H9 (cell line): Measurements from ENCODE around the gene ZMIZ1. TPM values are rescaled to one million over a fixed set of nuclear protein-coding genes. Genes with fewer than 3 reads are reported as not detected.

Experiments used
- DNase-seq: peaks from one replicate; pipeline ENCODE4 v3.0.0-alpha.2; 2017
- H2AFZ ChIP-seq: one replicate; pipeline ENCODE4 v1.6.1; 2013; ENCODE audit warnings: mild to moderate bottlenecking, low read length, control low read depth, moderate library complexity
- H2AK5ac ChIP-seq: 2 replicates; pipeline ENCODE4 v1.6.1; 2013; ENCODE audit warnings: low read length, control low read depth, mixed read lengths; ENCODE audit not compliant: insufficient read length
- H2BK120ac ChIP-seq: one replicate; pipeline ENCODE4 v1.6.1; 2013; ENCODE audit warnings: low read depth, mild to moderate bottlenecking, low read length, control low read depth, inconsistent platforms; ENCODE audit not compliant: poor library complexity, severe bottlenecking
- H2BK12ac ChIP-seq: 2 replicates; pipeline ENCODE4 v1.6.1; 2013; ENCODE audit warnings: low read length, control low read depth, mixed read lengths, low read depth; ENCODE audit not compliant: insufficient read length
- H2BK15ac ChIP-seq: 2 replicates; pipeline ENCODE4 v1.6.1; 2013; ENCODE audit warnings: low read depth, low read length, control low read depth
- H2BK20ac ChIP-seq: one replicate; pipeline ENCODE4 v1.6.1; 2013; ENCODE audit warnings: low read depth, mild to moderate bottlenecking, low read length, control low read depth, inconsistent platforms; ENCODE audit not compliant: poor library complexity, severe bottlenecking
- H2BK5ac ChIP-seq: 2 replicates; pipeline ENCODE4 v1.6.1; 2013; ENCODE audit warnings: low read length, control low read depth, mixed read lengths; ENCODE audit not compliant: insufficient read length
- H3K14ac ChIP-seq: 2 replicates; pipeline ENCODE4 v1.6.1; 2013; ENCODE audit warnings: low read length, control low read depth; ENCODE audit not compliant: insufficient read depth
- H3K18ac ChIP-seq: 2 replicates; pipeline ENCODE4 v1.6.1; 2013; ENCODE audit warnings: low read depth, mild to moderate bottlenecking, mixed read lengths, low read length, control low read depth; ENCODE audit not compliant: insufficient read length
- H3K23ac ChIP-seq: 2 replicates; pipeline ENCODE4 v1.6.1; 2013; ENCODE audit warnings: low read length, control low read depth, mixed read lengths, low read depth; ENCODE audit not compliant: insufficient read length
- H3K23me2 ChIP-seq: 2 replicates; pipeline ENCODE4 v1.6.1; 2013; ENCODE audit warnings: low read depth, mild to moderate bottlenecking, mixed read lengths, low read length, control low read depth; ENCODE audit not compliant: insufficient read length, poor library complexity, severe bottlenecking
- H3K27ac ChIP-seq: 2 replicates; pipeline ENCODE4 v1.5.1; 2013; ENCODE audit warnings: low read length, control low read depth, mixed read lengths, low read depth; ENCODE audit not compliant: insufficient read length
- H3K27me3 ChIP-seq: 2 replicates; pipeline ENCODE4 v1.6.1; 2013; ENCODE audit warnings: low read length, control low read depth, inconsistent platforms; ENCODE audit not compliant: insufficient read depth
- H3K4ac ChIP-seq: 2 replicates; pipeline ENCODE4 v1.6.1; 2013; ENCODE audit warnings: low read depth, mild to moderate bottlenecking, control low read depth, inconsistent platforms, low read length, moderate library complexity
- H3K4me1 ChIP-seq: 2 replicates; pipeline ENCODE4 v1.6.1; 2013; ENCODE audit warnings: low read length, control low read depth, inconsistent platforms; ENCODE audit not compliant: insufficient read depth
- H3K4me2 ChIP-seq: 2 replicates; pipeline ENCODE4 v1.6.1; 2013; ENCODE audit warnings: low read length, control low read depth, mixed read lengths; ENCODE audit not compliant: insufficient read length, insufficient read depth
- H3K56ac ChIP-seq: 2 replicates; pipeline ENCODE4 v1.6.1; 2013; ENCODE audit warnings: low read depth, mild to moderate bottlenecking, mixed read lengths, low read length, control low read depth; ENCODE audit not compliant: insufficient read length
- H3K79me1 ChIP-seq: 2 replicates; pipeline ENCODE4 v1.6.1; 2013; ENCODE audit warnings: low read depth, mild to moderate bottlenecking, moderate library complexity, low read length, control low read depth, inconsistent platforms; ENCODE audit not compliant: insufficient read depth, poor library complexity, severe bottlenecking
- H3K79me2 ChIP-seq: 2 replicates; pipeline ENCODE4 v1.6.1; 2013; ENCODE audit warnings: low read length, control low read depth, inconsistent platforms; ENCODE audit not compliant: insufficient read depth
- H3K9ac ChIP-seq: 2 replicates; pipeline ENCODE4 v1.6.1; 2013; ENCODE audit warnings: low read length, control low read depth, mixed read lengths; ENCODE audit not compliant: insufficient read length; ENCODE audit errors: extremely low read depth
- H3K9me3 ChIP-seq: one replicate; pipeline ENCODE4 v1.6.1; 2013; ENCODE audit warnings: low read depth, low read length, inconsistent platforms; ENCODE audit not compliant: control insufficient read depth
- H3T11ph ChIP-seq: one replicate; pipeline ENCODE4 v1.6.1; 2013; ENCODE audit warnings: mild to moderate bottlenecking, low read length, control low read depth, inconsistent platforms
- H4K20me1 ChIP-seq: one replicate; pipeline ENCODE4 v1.6.1; 2013; ENCODE audit not compliant: control insufficient read depth, insufficient read length, insufficient read depth
- H4K5ac ChIP-seq: 2 replicates; pipeline ENCODE4 v1.6.1; 2013; ENCODE audit warnings: low read depth, mild to moderate bottlenecking, mixed read lengths, low read length, control low read depth; ENCODE audit not compliant: insufficient read length
- H4K8ac ChIP-seq: replicated peaks from 2 replicates; pipeline ENCODE4 v1.6.1; 2013; ENCODE audit warnings: low read length, control low read depth, mixed read lengths, low read depth; ENCODE audit not compliant: insufficient read length
- H4K91ac ChIP-seq: 2 replicates; pipeline ENCODE4 v1.6.1; 2013; ENCODE audit warnings: low read depth, mild to moderate bottlenecking, moderate library complexity, mixed read lengths, low read length, control low read depth; ENCODE audit not compliant: insufficient read length
- H3K27ac Mint-ChIP-seq, 3 experiments: 2 replicates in 2 of 3; 3 replicates in 1 of 3; pipeline ENCODE4 v1.8.0; 2020 to 2021; ENCODE audit warnings: mixed read lengths in 3 of 3, mild to moderate bottlenecking in 1 of 3, moderate library complexity in 1 of 3
- H3K27me3 Mint-ChIP-seq: 2 replicates; pipeline ENCODE4 v1.8.0; 2021; ENCODE audit warnings: low read depth, mild to moderate bottlenecking, moderate library complexity, mixed read lengths
- H3K36me3 Mint-ChIP-seq, 3 experiments: 2 replicates in 2 of 3; 3 replicates in 1 of 3; pipeline ENCODE4 v1.8.0; 2020 to 2021; ENCODE audit warnings: low read depth in 3 of 3, mixed read lengths in 3 of 3; ENCODE audit not compliant: insufficient read depth in 1 of 3
- H3K4me1 Mint-ChIP-seq, 2 experiments: 2 replicates each; pipeline ENCODE4 v1.8.0; 2020; ENCODE audit warnings: mixed read lengths in 2 of 2
- H3K4me3 Mint-ChIP-seq, 2 experiments: 2 replicates in 1 of 2; 3 replicates in 1 of 2; pipeline ENCODE4 v1.8.0; 2020 to 2021; ENCODE audit warnings: mild to moderate bottlenecking in 2 of 2, mixed read lengths in 2 of 2, moderate library complexity in 1 of 2
- H3K9me3 Mint-ChIP-seq, 2 experiments: 2 replicates in 1 of 2; 3 replicates in 1 of 2; pipeline ENCODE4 v1.8.0; 2020; ENCODE audit warnings: mild to moderate bottlenecking in 2 of 2, mixed read lengths in 2 of 2, moderate library complexity in 1 of 2
- CTCF ChIP-seq: fragments of 200-600 bp; sonication (generic); conservative IDR thresholded peaks from 3 replicates; pipeline ENCODE4 v1.8.0; 2021; ENCODE audit warnings: antibody characterized with exemption, mild to moderate bottlenecking
- WGBS: extraction: QIAGEN DNeasy Blood & Tissue Kit; methylation state at CpG from one replicate; pipeline ENCODE4 v1.1.7; 2013; ENCODE audit warnings: missing lambda C conversion rate, low lambda C conversion rate, mixed read lengths; ENCODE audit not compliant: insufficient read length; ENCODE audit errors: extremely low coverage; 5-methylcytosine and 5-hydroxymethylcytosine counted together
- total RNA-seq: library from RNA; stranded (reverse); gene quantifications from 2 replicates; pipeline ENCODE4 v1.2.1, GENCODE V29; 2021

Gene ZMIZ1
- total RNA-seq, 1 experiment from 2014 or later = 36.9 TPM

DNA sequence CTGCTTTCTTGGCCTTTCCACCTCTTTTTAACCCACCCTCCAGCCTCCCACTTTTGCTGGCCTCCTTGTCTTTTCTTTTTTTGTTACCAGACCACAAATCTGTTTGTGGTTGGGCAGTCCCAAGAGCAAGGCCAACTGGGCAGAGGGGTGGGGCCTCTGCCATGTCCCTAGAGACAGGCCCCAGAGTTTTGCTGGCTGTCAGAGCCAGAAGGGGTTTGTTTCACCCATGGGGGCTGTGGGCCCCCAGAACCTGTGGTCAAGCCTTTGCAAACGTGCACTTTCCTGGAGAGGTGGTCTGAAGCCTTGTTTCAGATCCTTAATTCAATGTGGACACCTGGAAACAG lies 10.3 kb downstream of the ZMIZ1 start:
- Histone ChIP-seq H3K4ac (no peak overlapping the region), H3K9ac (no peak overlapping the region), H3K4me1 (peaks cover 5% of the 10 kb centered on the region), H2AK5ac (no peak overlapping the region), H3K79me1 (no peaks in the 10 kb centered on the region), H3K56ac (no peak overlapping the region), H2BK5ac (no peak overlapping the region), H3K27me3 (no peaks in the 10 kb centered on the region), H3T11ph (no peak overlapping the region), H2AFZ (no peak overlapping the region), H4K8ac (no peak overlapping the region), H2BK120ac (no peak overlapping the region), H3K14ac (no peak overlapping the region), H3K18ac (no peak overlapping the region), H4K20me1 (peaks cover 2% of the 10 kb centered on the region), H3K9me3 (no peaks in the 10 kb centered on the region), H4K5ac (no peak overlapping the region), H3K23ac (no peak overlapping the region), H2BK20ac (no peak overlapping the region), H3K79me2 (peaks cover 25% of the 10 kb centered on the region; the same call in 1 of the 2 replicates), H2BK12ac (no peak overlapping the region), H3K27ac (no peak overlapping the region), H3K4me2 (no peak overlapping the region), H4K91ac (no peak overlapping the region), H2BK15ac (no peak overlapping the region), H3K23me2 (no peaks in the 10 kb centered on the region)
- Mint-ChIP-seq H3K4me1 (peaks cover 61 to 71% of the 10 kb centered on the region in 2 experiments), H3K27ac (no peak overlapping the region), H3K4me3 (no peak overlapping the region), H3K9me3 (no peaks in the 10 kb centered on the region), H3K27me3 (peaks cover 1% of the 10 kb centered on the region; the same call in 1 of the 2 replicates), H3K36me3 (no peaks in the 10 kb centered on the region; a peak in 3 of 7 replicates)
- DNase-seq = no peak
- WGBS = no CpG with 5 or more reads among the region's 1 CpG
- TF ChIP-seq CTCF = no peak
